CD4-positive, alpha-beta T cell treated with Interleukin-17A for 1 hour (primary cell): Measurements from ENCODE around the gene CHST14.

Experiments used
- DNase-seq: peaks from one replicate; pipeline ENCODE4 v3.0.0-alpha.2; 2020

Gene CHST14

DNA sequence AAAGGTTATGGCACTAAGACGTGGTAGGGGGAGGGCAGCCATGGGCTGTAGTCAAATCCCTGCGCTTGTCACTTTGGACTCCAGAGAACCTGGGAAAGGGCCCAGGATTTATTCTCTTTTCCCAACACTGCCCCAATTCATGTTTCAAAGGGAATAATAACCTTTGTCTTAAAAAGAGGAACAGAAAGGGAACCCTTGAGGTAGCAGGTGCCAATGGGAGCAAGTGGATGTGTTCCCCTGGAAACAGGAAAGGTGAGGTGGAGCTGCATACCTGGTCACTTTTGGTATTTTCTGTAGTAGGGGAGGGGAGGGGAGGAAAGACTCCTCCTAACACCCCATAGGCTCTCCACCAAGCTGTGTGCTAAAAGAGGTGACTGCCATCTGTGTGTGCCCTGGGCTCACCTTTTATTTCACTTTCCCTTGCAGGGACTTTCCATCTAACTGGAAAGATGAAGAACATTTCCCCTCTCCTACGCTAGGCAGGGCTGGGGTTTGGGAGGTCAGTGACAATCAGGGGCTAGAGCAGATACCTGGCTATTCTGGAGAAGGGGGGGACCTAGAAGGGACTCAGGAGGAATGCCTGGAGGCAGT lies 6.1 kb upstream of the CHST14 start:
- no peak for DNase-seq

DNA sequence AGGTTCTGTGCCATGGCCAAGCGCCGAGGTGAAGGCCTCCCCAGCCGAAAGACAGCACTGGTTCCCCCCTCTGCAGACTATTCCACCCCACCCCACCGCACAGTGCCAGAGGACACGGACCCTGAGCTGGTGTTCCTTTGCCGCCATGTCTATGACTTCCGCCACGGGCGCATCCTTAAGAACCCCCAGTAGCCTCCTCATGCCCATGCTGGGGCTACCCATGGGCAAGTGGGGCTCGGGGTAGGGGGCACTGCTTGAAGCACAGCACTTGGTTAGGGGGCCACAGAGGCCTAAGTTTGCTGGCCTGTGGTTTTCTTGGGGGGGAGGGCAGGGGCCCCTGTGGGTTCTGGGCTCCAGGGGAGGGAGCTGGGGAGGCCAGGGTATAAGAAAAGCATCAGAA lies 4.8 kb upstream of the CHST14 start:
- DNase-seq: no peak

- no peak for DNase-seq
These were observed 4.1 kb upstream of the CHST14 start for GRCh38 chr15:40466426-40467260.

DNA sequence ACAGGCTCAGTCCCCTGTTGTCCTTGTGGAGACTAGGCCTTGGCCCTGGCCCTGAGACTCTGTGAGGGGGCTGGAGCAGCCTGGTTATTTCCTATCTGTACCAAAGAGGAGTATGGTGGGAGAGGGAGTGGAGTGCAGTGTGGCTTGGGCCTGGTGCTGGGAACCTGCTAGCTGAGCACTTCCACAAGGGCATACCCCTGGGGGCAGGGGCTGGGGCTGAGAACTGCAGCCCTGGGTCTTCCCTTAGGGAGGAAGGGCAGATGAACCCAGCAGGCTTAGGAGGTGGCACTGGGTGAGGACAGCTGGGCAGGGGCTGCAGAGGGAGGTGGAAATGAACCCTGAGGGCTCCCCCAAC lies 3.5 kb upstream of the CHST14 start:
- DNase-seq: no peak

DNA sequence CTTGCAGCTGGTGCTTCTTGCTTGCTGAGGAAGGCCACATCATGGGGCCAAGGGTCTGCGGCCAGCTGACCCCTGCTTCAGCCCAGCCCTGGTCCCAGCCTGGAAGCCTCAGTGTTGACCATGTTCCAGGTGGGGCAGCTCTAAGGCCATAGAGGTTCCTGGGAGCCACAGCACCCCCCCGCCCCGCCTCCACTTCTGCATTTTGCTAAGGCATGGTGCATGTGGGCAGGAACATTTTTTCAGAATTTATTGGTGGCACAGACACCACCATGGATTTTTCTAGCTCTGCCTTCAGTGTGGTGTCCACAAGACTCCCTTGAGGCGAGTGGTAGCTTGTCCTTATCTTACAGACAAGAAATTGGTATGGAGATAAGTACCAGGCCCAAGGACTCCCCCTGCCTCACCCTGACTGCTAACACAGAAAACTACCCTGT lies 1.9 kb upstream of the CHST14 start:
- no peak for DNase-seq

GRCh38 chr15:40469776-40470390 lies 901 bp upstream of the CHST14 start:
- DNase-seq: no peak

- DNase-seq: peak; percentile 33
These were observed 472 bp downstream of the CHST14 start for GRCh38 chr15:40471105-40471807.

- no peak for DNase-seq
These were observed 995 bp downstream of the CHST14 start for GRCh38 chr15:40471808-40472150.

DNA sequence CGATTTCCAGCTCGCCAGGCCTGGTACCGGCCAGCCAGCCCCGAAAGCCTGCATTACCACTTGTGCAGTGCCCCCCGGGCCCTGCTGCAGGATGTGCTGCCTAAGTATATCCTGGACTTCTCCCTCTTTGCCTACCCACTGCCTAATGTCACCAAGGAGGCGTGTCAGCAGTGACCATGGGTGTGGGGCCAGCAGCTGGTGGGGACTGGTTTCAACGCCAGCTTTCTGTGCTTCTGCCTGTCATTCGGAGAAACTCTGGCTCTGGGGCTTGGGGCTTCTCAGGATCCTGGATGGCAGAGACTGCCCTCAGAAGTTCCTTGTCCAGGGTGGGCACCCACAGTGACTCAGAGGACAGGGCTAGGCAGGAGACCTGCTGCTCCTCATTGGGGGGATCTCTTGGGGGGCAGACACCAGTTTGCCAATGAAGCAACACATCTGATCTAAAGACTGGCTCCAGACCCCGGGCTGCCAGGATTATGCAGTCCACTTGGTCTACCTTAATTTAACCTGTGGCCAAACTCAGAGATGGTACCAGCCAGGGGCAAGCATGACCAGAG lies 1.5 kb downstream of the CHST14 start:
- no peak for DNase-seq

DNA sequence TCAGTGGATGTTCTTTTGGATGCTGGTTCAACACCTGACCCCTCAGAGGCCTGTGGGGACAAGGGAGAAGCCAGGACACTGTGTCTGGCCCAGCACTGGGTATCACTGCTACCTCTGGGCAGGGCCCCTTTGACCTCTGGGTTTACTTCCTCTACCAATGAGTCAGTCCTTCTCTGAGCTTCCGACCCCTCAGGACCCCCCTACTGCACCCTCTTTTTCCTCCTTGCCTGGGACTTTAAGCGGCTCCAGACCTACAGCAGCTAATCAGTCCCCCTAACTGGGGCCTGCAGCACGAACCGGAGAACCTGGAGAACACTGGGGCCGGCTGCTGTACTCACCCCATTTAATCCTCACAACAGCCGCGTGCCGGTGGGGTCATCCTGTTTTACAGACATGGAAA lies 3.8 kb downstream of the CHST14 start:
- DNase-seq: no peak

- DNase-seq: no peak
These were observed 7.0 kb downstream of the CHST14 start for GRCh38 chr15:40477642-40478327.

DNA sequence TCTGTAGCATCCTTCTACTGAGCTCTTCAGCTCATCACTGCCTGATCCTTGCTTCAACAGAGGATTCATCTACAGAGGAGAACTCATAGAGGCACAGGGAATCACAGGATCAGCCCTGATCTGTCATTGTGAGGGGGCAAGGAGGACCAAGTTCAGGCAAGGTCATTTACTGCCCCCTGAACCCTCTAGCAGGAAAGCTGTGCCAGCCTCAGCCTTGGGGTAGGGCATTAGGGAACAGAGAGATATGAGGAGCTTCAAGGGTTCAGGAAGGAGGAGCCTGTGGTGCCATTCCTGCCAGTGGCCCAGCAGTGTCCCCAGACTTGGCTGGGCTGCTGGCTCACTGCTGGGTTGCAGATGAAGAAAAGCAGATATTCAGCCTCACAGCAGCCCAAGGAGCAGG lies 8.2 kb downstream of the CHST14 start:
- DNase-seq: no peak

DNA sequence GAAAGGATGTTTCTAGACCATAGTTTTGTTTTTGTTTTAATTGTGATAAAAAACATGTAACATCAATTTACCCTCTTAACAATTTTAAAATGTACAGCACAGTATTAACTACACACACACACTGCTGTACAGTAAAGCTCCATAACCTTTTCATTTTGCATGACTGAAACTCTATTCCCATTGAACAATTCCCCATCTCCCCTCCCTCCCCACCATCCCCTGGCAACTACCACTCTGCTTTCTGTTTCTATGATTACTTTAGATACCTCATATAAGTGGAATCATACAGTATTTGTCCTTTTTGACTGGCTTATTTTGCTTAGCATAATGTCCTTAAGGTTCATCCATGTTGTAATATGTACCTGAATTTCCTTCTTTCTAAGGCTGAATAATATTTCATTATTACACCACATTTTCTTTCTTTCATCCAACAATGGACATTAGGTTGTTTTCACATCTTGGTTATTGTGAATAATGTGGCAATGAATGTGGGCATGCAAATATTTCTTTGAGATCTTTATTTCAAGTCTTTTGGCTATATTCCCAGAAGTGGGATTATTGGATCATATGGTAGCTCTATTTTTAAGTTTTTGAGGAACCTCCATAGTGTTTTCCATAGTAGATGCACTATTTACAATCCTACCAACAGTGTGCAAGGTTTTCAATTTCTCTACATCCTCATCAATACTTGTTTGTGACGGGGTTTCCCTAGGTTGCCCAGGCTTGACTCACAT lies 10.7 kb downstream of the CHST14 start:
- no peak for DNase-seq

- DNase-seq: no peak
These were observed 13.1 kb downstream of the CHST14 start for GRCh38 chr15:40483919-40484318.

DNA sequence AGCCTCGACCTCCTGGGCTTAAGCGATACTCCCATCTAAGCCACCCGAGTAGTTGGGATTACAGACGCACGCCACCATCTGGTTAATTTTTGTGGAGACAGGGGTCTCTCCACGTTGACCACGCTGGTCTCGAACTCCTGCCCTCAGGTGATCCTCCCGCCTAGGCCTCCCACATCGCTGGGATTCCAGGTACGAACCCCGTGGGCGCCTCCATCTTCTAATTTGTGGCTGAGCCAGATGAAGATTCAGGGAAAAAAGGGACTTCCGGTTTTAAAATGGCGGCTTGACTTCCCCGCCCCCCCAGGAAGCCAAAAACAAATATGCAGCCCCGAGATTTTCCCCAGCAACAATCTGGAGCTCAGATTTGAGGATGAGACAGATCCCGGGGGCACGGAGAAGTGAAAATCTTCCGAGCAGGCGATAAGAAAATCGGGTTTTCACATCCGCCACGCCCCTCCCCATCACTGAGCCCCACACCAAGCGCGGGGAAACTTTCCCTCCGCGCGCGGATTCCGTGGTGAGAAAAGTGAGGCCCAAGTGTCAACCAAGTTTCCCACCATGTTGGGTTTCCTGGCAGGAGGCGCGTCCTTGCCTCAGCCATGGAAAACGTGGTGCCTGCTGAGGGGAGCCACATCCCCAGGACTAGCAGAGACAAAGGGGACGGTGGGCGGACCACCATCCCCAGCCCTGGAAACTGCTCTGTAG lies 15.4 kb downstream of the CHST14 start:
- no peak for DNase-seq

GRCh38 chr15:40487816-40488682 lies 17.3 kb downstream of the CHST14 start:
- DNase-seq: no peak

- no peak for DNase-seq
These were observed 18.7 kb downstream of the CHST14 start for GRCh38 chr15:40489274-40490175.

GRCh38 chr15:40493089-40493840 lies 22.5 kb downstream of the CHST14 start:
- peak; percentile 65 for DNase-seq

DNA sequence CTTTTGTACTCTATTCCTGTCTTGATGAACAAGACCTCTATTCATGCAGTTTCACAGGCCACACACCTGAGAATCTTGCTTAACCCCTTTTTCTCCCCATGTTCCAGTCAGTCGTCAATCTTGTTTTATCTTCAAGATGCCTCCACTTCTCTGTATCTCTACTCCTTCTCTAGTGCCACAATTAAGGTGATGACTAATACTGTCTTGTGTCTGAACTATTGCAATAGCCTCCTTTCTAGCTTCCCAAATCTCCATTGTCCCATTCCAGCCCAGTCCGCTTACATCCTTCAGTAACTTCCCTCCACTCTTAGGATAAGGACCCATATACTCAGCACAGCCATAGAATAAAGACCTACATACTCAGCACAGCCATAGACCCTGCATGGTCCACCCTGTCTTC lies 24.7 kb downstream of the CHST14 start:
- no peak for DNase-seq
